Activated T-helper 2 cell treated with anti-CD3 and anti-CD28 coated beads, Interferon-gamma antibody, Interleukin-2, Interleukin-4, amounts not matched to agents 10 μg/mL and 5 μg/mL and 100 μg/mL, durations not matched to agents 14 hours and 24 hours and 36 hours (primary cell): ENCODE results near the gene ACOXL. TPM values are rescaled to one million over a fixed set of nuclear protein-coding genes. Genes with fewer than 3 reads are reported as not detected.

Experiments used
- DNase-seq: peaks from one replicate; pipeline ENCODE4 v3.0.0; 2021; ENCODE audit warnings: low spot score
- H3K27ac Mint-ChIP-seq: one replicate; pipeline ENCODE4 v1.8.0; 2021; ENCODE audit warnings: mixed read lengths
- H3K27me3 Mint-ChIP-seq: one replicate; pipeline ENCODE4 v1.8.0; 2021; ENCODE audit warnings: low read depth, mixed read lengths
- H3K36me3 Mint-ChIP-seq: one replicate; pipeline ENCODE4 v1.8.0; 2021; ENCODE audit warnings: low read depth, mixed read lengths
- H3K4me1 Mint-ChIP-seq: one replicate; pipeline ENCODE4 v1.8.0; 2021; ENCODE audit warnings: low read depth, mixed read lengths
- H3K4me3 Mint-ChIP-seq: one replicate; pipeline ENCODE4 v1.8.0; 2021; ENCODE audit warnings: low read depth, mild to moderate bottlenecking, moderate library complexity, mixed read lengths
- H3K9me3 Mint-ChIP-seq: one replicate; pipeline ENCODE4 v1.8.0; 2021; ENCODE audit warnings: mixed read lengths
- intact Hi-C: fragments of 100-400 bp; cut with micrococcal nuclease; formaldehyde crosslinking; loops from one replicate; pipeline ENCODE4 v1.15.1; 2023
- total RNA-seq: library from RNA; stranded (reverse); gene quantifications from 2 replicates; pipeline ENCODE4 v1.2.3, GENCODE V29; 2022

ACOXL gene
- total RNA-seq, 1 donor from 2014 or later: 1.6 TPM

GRCh38 chr2:111005821-111006220 is 273.4 kb downstream of the ACOXL start:
- intact Hi-C loops: no loop called here
- Mint-ChIP-seq H3K4me3 (no peak overlapping the region), H3K27me3 (peaks cover 47% of the 10 kb centered on the region), H3K4me1 (peaks cover 3% of the 10 kb centered on the region), H3K9me3 (no peaks in the 10 kb centered on the region), H3K36me3 (no peaks in the 10 kb centered on the region), H3K27ac (no peak overlapping the region)
- no peak for DNase-seq

- Mint-ChIP-seq H3K27ac (no peak overlapping the region), H3K36me3 (no peaks in the 10 kb centered on the region), H3K4me1 (peaks cover 3% of the 10 kb centered on the region), H3K9me3 (peaks cover 13% of the 10 kb centered on the region), H3K27me3 (peaks cover 41% of the 10 kb centered on the region), H3K4me3 (no peak overlapping the region)
- intact Hi-C loops: no loop called here
- DNase-seq: no peak
These were observed 275.6 kb downstream of the ACOXL start for GRCh38 chr2:111007757-111008688.

GRCh38 chr2:111011218-111011617 is 278.8 kb downstream of the ACOXL start:
- Mint-ChIP-seq H3K9me3 (peaks cover 21% of the 10 kb centered on the region), H3K27me3 (peaks cover 31% of the 10 kb centered on the region), H3K27ac (no peak overlapping the region), H3K36me3 (no peaks in the 10 kb centered on the region), H3K4me1 (peaks cover 2% of the 10 kb centered on the region), H3K4me3 (no peak overlapping the region)
- no peak for DNase-seq
- intact Hi-C loops: no loop called here

- Mint-ChIP-seq H3K36me3 (no peaks in the 10 kb centered on the region), H3K4me1 (peaks cover 2% of the 10 kb centered on the region), H3K27me3 (peaks cover 16% of the 10 kb centered on the region), H3K4me3 (no peak overlapping the region), H3K27ac (no peak overlapping the region), H3K9me3 (peaks cover 21% of the 10 kb centered on the region)
- intact Hi-C loops: no loop called here
- no peak for DNase-seq
These were observed 283.1 kb downstream of the ACOXL start for GRCh38 chr2:111015283-111015995.

- peaks cover 2% of the 10 kb centered on the region for H3K4me1 Mint-ChIP-seq
- no peaks in the 10 kb centered on the region for H3K36me3 Mint-ChIP-seq
- no peak overlapping the region for H3K27ac Mint-ChIP-seq
- no peak for DNase-seq
- H3K9me3 Mint-ChIP-seq: peaks cover 15% of the 10 kb centered on the region
- no peak overlapping the region for H3K4me3 Mint-ChIP-seq
- intact Hi-C loops: no loop called here
- H3K27me3 Mint-ChIP-seq: peaks cover 24% of the 10 kb centered on the region
These were observed 284.8 kb downstream of the ACOXL start for GRCh38 chr2:111017034-111017622.

GRCh38 chr2:111017909-111018308 is 285.5 kb downstream of the ACOXL start:
- Mint-ChIP-seq H3K4me3 (no peak overlapping the region), H3K4me1 (peaks cover 2% of the 10 kb centered on the region), H3K36me3 (no peaks in the 10 kb centered on the region), H3K27me3 (peaks cover 24% of the 10 kb centered on the region), H3K27ac (no peak overlapping the region), H3K9me3 (peaks cover 9% of the 10 kb centered on the region)
- intact Hi-C loops: no loop called here
- DNase-seq: no peak

- no peak for DNase-seq
- H3K27me3 Mint-ChIP-seq: peaks cover 33% of the 10 kb centered on the region
- H3K36me3 Mint-ChIP-seq: no peaks in the 10 kb centered on the region
- H3K4me1 Mint-ChIP-seq: peaks cover 2% of the 10 kb centered on the region
- intact Hi-C loops: no loop called here
- no peaks in the 10 kb centered on the region for H3K9me3 Mint-ChIP-seq
- no peak overlapping the region for H3K4me3 Mint-ChIP-seq
- no peak overlapping the region for H3K27ac Mint-ChIP-seq
These were observed 287.0 kb downstream of the ACOXL start for GRCh38 chr2:111019381-111019780.

GRCh38 chr2:111022633-111023032 is 290.3 kb downstream of the ACOXL start:
- no peaks in the 10 kb centered on the region for H3K36me3 Mint-ChIP-seq
- no peak overlapping the region for H3K27ac Mint-ChIP-seq
- H3K27me3 Mint-ChIP-seq: peaks cover 47% of the 10 kb centered on the region
- no peak overlapping the region for H3K4me3 Mint-ChIP-seq
- intact Hi-C loops: no loop called here
- H3K4me1 Mint-ChIP-seq: peaks cover 11% of the 10 kb centered on the region
- H3K9me3 Mint-ChIP-seq: no peaks in the 10 kb centered on the region
- no peak for DNase-seq

- Mint-ChIP-seq H3K4me1 (peaks cover 11% of the 10 kb centered on the region), H3K9me3 (no peaks in the 10 kb centered on the region), H3K27me3 (peaks cover 53% of the 10 kb centered on the region), H3K36me3 (no peaks in the 10 kb centered on the region), H3K4me3 (no peak overlapping the region), H3K27ac (no peak overlapping the region)
- DNase-seq: no peak
- intact Hi-C loops: no loop called here
These were observed 292.1 kb downstream of the ACOXL start for GRCh38 chr2:111024496-111024895.

- no peak for DNase-seq
- peaks cover 53% of the 10 kb centered on the region for H3K27me3 Mint-ChIP-seq
- H3K9me3 Mint-ChIP-seq: no peaks in the 10 kb centered on the region
- peaks cover 15% of the 10 kb centered on the region for H3K4me1 Mint-ChIP-seq
- H3K4me3 Mint-ChIP-seq: no peak overlapping the region
- H3K27ac Mint-ChIP-seq: no peak overlapping the region
- intact Hi-C loops: loop anchor here (5.0 kb wide), 1 partner anchor 213 kb away; no protein-coding TSS in a partner anchor
- H3K36me3 Mint-ChIP-seq: no peaks in the 10 kb centered on the region
These were observed 292.9 kb downstream of the ACOXL start for GRCh38 chr2:111025288-111025687.

- Mint-ChIP-seq H3K27ac (no peak overlapping the region), H3K9me3 (no peaks in the 10 kb centered on the region), H3K27me3 (peaks cover 44% of the 10 kb centered on the region), H3K4me3 (no peak overlapping the region), H3K4me1 (peaks cover 34% of the 10 kb centered on the region), H3K36me3 (no peaks in the 10 kb centered on the region)
- intact Hi-C loops: loop anchor here (5.0 kb wide), 1 partner anchor 216 kb away; no protein-coding TSS in a partner anchor
- no peak for DNase-seq
These were observed 296.3 kb downstream of the ACOXL start for GRCh38 chr2:111028720-111029119.

- peaks cover 41% of the 10 kb centered on the region for H3K27me3 Mint-ChIP-seq
- no peaks in the 10 kb centered on the region for H3K36me3 Mint-ChIP-seq
- no peak overlapping the region for H3K4me3 Mint-ChIP-seq
These were observed 297.0 kb downstream of the ACOXL start for GRCh38 chr2:111029181-111029927.

More at GRCh38 chr2:111029181-111029927, 297.0 kb downstream of the ACOXL start:
- peaks cover 34% of the 10 kb centered on the region for H3K4me1 Mint-ChIP-seq
- H3K27ac Mint-ChIP-seq: no peak overlapping the region
- no peaks in the 10 kb centered on the region for H3K9me3 Mint-ChIP-seq
- intact Hi-C loops: loop anchor here (5.0 kb wide), 1 partner anchor 217 kb away; no protein-coding TSS in a partner anchor
- DNase-seq: no peak
